CD4-positive, alpha-beta T cell treated with Interleukin-10 for 1 hour (primary cell): ENCODE data around the gene BCAN.
"Not testable (repeated sequence)": the region's sequence is repeated elsewhere in the genome, so short reads cannot be mapped to it uniquely, and the experiment has no call there.

Experiments used
- DNase-seq: peaks from one replicate; pipeline ENCODE4 v3.0.0-alpha.2; 2020

The BCAN gene

GRCh38 chr1:156618853-156619581, 22.9 kb upstream of the BCAN start, which contains the start of gene HAPLN2:
Gene HAPLN2, plus strand, starts transcription at chr1:156619415. Its CDS starts 4,076 bp downstream, at chr1:156623491.
- peak; percentile 14 for DNase-seq

DNA sequence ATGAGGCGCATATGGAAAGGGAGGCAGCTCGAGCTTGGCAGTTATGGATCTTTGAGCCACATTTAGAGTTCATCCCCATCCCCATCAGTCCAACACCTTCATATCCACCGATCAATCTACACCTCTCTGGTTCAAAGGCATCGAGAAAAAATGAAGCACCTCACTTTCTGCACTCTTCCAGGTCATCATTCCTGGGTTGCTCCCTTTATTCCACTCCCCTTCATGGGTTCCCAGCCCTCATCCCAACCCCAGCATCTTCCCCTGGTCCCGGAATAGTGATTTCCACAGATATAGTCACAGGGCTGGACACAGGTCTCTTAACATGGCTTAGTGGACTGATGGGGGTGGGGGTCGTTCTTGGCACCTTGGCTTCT, 22.3 kb upstream of the BCAN start:
- DNase-seq = no peak

GRCh38 chr1:156622581-156623297, 19.2 kb upstream of the BCAN start:
- no peak for DNase-seq

GRCh38 chr1:156623946-156624813, 17.7 kb upstream of the BCAN start:
- peak; percentile 34 for DNase-seq

DNA sequence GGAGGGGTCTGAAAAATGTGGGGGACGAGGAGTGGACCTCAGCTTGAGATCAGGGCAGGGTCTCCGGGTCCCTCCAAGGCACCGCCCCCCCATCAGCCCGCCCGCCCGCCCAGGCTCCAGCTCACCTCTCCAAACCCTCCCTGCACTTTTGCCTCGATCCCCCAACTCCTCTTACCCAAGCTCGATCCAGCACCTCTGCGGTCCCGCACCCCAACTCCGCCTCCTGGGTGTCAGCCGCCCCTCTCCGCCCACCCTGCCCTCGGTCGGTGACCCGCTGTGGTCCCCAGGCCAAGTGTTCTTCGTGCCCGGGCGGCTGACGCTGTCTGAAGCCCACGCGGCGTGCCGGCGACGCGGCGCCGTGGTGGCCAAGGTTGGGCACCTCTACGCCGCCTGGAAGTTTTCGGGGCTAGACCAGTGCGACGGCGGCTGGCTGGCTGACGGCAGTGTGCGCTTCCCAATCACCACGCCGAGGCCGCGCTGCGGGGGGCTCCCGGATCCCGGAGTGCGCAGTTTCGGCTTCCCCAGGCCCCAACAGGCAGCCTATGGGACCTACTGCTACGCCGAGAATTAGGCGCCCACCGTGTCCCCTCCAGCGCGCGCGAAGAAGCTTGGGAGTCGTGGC, 17.0 kb upstream of the BCAN start:
- DNase-seq = no peak

- peak; percentile 63 for DNase-seq
Measured at GRCh38 chr1:156625436-156626078, 16.4 kb upstream of the BCAN start.

GRCh38 chr1:156626079-156626438, 15.9 kb upstream of the BCAN start:
- no peak for DNase-seq

DNA sequence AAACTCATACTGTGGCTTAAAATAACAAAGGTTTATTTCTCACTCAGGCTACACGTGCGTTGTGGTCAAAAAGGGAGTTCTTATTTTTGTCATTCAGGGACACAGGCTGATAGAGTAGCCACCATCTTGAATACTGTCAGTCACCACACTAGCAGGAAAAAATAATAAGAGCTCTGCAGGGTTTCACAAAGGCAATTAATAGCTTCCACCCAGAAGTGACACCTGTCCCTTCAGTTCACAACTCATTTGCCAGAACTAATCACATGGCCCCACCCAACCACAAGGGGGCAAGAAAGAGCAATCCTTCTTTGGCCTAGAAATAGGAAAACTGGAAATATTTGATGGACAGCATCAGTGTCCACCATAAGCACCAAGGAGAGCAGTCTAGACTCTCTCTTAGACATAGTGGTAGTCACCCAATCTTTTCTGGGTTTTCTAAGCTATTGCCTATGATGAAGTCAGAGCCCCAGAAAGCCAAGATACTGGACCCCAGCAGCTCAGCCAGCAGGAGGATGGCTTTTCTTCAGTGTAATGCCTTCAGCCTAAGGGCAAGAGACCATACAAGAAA, 14.5 kb upstream of the BCAN start:
- DNase-seq = peak; percentile 56

DNA sequence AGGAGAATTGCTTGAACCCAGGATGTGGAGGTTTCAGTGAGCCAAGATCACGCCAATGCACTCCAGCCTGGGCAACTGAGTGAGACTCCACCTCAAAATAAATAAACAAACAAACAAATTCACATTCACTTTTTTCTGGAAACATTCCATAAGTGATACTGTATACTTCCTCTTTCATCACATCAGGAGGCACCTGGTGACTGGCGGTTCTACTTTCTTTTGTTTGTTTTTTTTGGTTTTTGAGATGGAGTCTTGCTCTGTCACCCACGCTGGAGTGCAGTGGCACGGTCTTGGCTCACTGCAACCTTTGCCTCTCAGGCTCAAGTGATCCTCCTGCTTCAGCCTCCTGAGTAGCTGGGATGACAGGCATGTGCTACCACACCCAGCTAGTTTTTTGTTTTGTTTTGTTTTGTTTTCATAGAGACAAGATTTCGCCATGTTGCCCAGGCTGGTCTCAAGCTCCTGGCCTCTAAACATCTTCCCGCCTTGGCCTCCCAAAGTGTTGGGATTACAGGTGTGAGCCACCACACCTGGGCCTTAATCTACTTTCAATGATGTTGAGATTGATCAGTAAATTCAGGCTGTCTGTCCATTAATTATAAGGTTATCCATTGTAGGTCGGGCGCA, 12.0 kb upstream of the BCAN start:
- no peak for DNase-seq

- not testable (repeated sequence) for DNase-seq
Measured at GRCh38 chr1:156631152-156631551, 10.8 kb upstream of the BCAN start.

DNA sequence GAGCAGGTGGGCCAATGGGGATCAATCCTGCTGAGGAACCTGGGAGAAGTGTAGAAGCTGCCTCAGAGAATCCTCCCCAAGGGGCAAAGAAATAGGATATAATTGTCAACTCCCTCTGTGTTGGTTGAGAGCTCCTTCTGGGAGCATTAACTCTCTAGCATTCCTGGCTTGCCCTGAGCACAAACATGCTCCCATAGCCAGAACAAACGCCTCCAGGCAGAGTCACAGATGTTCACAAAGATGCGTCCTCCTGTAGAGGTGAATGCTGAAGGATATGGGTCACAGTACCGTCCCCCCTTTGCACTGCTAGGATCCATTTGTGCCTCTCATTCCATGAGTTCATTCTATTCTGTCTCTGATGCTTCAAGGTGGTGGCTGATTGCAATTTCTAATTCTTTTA, 9.6 kb upstream of the BCAN start:
- DNase-seq = no peak

DNA sequence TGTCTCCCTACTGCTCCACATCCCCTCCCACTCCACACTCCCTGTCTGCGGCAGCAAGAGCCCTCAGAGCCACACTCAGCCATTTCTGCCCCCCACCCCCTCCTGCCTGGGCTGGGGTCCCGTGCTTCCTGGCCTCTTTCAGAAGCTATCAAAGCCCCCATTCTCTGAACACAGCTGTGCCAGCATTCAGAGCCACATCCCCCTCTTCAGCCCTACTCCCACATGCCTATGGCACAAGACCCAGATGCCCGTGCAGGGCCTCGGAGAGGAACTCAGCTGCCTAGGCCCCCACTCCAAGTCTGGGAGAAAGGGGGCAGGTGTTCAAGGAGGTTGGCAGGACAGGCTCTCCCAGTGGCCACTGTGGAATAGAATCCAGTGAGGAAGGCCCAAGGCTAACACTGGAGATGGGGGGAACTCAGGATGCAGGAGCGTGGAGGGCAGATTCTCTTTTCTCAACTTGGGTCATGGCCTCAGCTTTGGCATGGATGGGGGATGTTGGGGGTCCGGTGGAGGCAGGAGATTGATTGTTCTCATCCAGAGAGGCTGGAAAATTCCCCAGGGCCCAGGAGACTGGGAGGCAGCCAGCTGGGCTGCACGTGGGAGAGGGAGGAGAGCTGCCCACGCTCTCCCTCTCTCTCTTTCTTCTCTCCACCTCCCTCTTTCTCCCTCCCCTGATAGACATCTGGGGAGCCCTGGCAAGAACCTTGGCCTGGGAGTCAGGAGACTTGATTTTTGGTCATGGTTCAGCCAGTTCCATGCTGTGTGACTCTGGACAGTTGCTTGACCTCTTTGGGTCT, 3.5 kb upstream of the BCAN start:
- no peak for DNase-seq

- DNase-seq = no peak
Measured at GRCh38 chr1:156639601-156640101, 2.3 kb upstream of the BCAN start.

- no peak for DNase-seq
Measured at GRCh38 chr1:156640842-156641706, 843 bp upstream of the BCAN start.

DNA sequence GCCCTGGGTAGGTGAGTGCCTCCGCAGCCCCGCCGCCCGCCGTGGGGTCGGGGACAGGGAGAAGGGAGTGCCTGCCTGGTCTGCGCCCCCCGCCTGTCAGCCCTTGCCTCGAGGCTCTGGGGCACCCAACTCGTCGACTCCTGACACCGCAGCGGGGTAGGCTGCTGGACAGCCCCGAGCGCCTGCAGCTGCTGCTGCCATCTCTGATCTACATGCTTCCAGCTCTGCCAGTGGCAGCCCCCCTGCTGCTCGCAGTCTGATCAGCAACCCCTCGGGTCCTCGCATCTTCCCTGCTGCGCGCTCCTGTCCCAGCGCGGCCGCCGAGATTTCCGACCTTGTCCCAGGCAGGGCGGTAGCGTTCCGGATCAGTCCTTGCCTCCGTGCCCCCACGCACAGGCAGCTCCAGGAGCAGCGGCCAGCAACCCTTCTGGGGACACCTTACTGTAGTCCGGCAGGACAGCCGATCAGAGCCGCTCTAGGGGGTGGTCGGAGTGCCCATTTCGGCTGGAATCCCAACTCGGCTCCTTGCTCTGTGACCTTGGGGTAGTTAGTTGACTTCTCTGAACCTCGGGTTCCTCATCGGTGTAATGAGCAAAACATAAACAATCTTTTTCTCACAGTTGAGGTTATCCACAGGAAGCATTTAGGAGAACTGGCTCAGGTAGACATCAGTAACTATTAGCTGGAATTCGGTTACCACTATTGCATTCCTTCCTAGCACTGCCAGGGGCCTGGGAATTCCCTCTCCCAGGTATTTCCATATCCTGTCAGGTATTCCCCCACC, 540 bp downstream of the BCAN start:
- DNase-seq = no peak

- DNase-seq = no peak
Measured at GRCh38 chr1:156643049-156643777, 1.3 kb downstream of the BCAN start.

GRCh38 chr1:156643778-156644092, 1.8 kb downstream of the BCAN start:
- no peak for DNase-seq

DNA sequence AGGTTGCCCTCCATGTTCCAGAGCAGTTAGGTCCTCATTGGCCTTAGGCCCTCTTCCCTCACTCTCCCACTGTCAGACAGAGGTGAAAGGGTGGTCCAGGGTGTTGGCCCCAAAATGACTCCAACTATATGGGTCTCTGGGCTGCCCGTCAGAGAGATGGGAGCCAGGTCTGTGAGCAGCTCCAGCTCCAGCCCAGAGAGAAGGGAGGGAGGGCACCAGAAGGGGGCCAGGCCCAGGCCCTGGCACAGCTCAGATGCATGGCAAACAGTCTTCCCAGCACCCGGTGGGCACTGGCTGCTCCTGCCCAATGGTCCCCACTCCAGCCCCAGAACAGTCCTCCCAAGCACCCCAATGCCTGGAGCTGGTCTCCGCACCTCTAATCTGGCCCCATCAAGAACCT, 2.2 kb downstream of the BCAN start:
- no peak for DNase-seq
